Kidney epithelial cell (primary cell): ENCODE measurements around the gene ANTXR2. TPM values are rescaled to one million over a fixed set of nuclear protein-coding genes. Genes with fewer than 3 reads are reported as not detected.

Experiments
- DNase-seq: peaks from one replicate; pipeline ENCODE4 v3.0.0-alpha.2; 2010; ENCODE audit warnings: low read depth
- H3K27me3 ChIP-seq: 2 replicates; pipeline ENCODE4 v1.6.0; 2011; ENCODE audit warnings: low read length; ENCODE audit not compliant: control insufficient read depth, insufficient read depth
- H3K36me3 ChIP-seq: 2 replicates; pipeline ENCODE4 v1.5.1; 2011; ENCODE audit warnings: low read length; ENCODE audit not compliant: control insufficient read depth, insufficient read depth
- H3K4me3 ChIP-seq: 2 replicates; pipeline ENCODE4 v1.5.1; 2011; ENCODE audit warnings: low read depth, mild to moderate bottlenecking, control low read depth, low read length
- CTCF ChIP-seq: IDR thresholded peaks from 2 replicates; pipeline ENCODE4 v1.5.1; 2011; ENCODE audit warnings: mild to moderate bottlenecking, moderate library complexity, low read length, control low read depth, inconsistent platforms; ENCODE audit not compliant: insufficient read depth, poor library complexity, severe bottlenecking
- total RNA-seq: library from RNA; depleted of rRNA; stranded (reverse); fragments of >200 nt; gene quantifications from 2 replicates; pipeline ENCODE4 v1.2.3, GENCODE V29; 2015

The ANTXR2 gene
- total RNA-seq, 1 donor from 2014 or later = 32.7 TPM

- H3K27me3 ChIP-seq = no peaks in the 10 kb centered on the region
- TF ChIP-seq CTCF = no peak
- H3K36me3 ChIP-seq = no peaks in the 10 kb centered on the region
- no peak overlapping the region for H3K4me3 ChIP-seq
- no peak for DNase-seq
These were observed 46.9 kb downstream of the ANTXR2 start for GRCh38 chr4:80026100-80026499.

GRCh38 chr4:80024335-80024734, 48.7 kb downstream of the ANTXR2 start:
- no peak for TF ChIP-seq CTCF
- DNase-seq = no peak
- H3K4me3 ChIP-seq = no peak overlapping the region
- no peaks in the 10 kb centered on the region for H3K27me3 ChIP-seq
- H3K36me3 ChIP-seq = no peaks in the 10 kb centered on the region

- Histone ChIP-seq H3K27me3 (no peaks in the 10 kb centered on the region), H3K4me3 (no peak overlapping the region), H3K36me3 (no peaks in the 10 kb centered on the region)
- DNase-seq = no peak
- TF ChIP-seq CTCF = no peak
These were observed 50.7 kb downstream of the ANTXR2 start for GRCh38 chr4:80022282-80022681.

GRCh38 chr4:80017125-80017854, 55.7 kb downstream of the ANTXR2 start:
- H3K4me3 ChIP-seq = no peak overlapping the region
- DNase-seq = peak; percentile 63
- TF ChIP-seq CTCF = no peak
- H3K36me3 ChIP-seq = no peaks in the 10 kb centered on the region
- H3K27me3 ChIP-seq = no peaks in the 10 kb centered on the region

GRCh38 chr4:80016506-80016905, 56.5 kb downstream of the ANTXR2 start:
- DNase-seq = no peak
- Histone ChIP-seq H3K36me3 (no peaks in the 10 kb centered on the region), H3K4me3 (no peak overlapping the region), H3K27me3 (no peaks in the 10 kb centered on the region)
- TF ChIP-seq CTCF = no peak
